Suppressor macrophage treated with lipopolysaccharide for 4 hours (primary cell): ENCODE results near the gene OR2W1.
A peak's percentile ranks its signal among the peaks of the same experiment; 100 is the strongest.

Experiments
- DNase-seq: peaks from one replicate; pipeline ENCODE4 v3.0.0-alpha.2; 2020

OR2W1 gene, protein sequence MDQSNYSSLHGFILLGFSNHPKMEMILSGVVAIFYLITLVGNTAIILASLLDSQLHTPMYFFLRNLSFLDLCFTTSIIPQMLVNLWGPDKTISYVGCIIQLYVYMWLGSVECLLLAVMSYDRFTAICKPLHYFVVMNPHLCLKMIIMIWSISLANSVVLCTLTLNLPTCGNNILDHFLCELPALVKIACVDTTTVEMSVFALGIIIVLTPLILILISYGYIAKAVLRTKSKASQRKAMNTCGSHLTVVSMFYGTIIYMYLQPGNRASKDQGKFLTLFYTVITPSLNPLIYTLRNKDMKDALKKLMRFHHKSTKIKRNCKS

DNA sequence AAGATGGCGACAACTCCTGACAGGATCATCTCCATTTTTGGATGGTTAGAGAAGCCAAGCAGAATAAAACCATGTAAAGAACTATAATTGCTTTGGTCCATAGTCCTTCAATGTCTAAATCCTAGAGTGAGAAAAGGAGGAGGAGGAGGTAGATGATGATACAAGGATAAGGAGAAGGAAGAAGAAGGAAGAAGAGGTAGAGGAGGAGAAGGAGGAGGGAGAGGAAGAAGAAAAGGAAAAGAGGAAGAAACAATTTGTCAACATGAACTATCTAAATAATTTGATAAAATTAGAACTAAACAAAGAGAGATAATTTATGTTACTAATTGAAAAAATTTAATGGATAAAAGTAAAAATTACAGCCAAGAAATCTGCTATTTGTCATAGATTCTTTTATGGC, at the start of gene OR2W1:
TSS of gene OR2W1 (minus strand) at position 101 of the 400 bp plus-strand sequence. CDS start at position 101, 0 bp downstream.
- DNase-seq, result no peak

DNA sequence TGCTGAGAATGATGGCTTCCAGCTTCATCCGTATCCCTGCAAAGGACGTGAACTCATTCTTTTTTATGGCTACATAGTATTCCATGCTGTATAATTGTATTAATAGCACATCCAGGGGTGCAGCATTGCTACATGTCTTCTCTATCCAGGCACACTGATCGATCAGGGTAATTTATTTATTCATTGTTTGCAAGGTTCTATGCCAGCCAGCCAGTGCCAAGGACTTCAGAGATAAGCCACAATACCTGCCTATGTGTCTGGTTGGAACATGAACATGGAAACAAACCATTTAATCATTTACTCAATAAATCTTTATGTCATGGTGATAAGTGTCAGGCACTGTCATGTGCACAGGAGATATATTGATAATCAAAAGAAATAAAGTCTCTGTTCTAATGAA, 48.0 kb upstream of the OR2W1 start:
- no peak for DNase-seq

DNA sequence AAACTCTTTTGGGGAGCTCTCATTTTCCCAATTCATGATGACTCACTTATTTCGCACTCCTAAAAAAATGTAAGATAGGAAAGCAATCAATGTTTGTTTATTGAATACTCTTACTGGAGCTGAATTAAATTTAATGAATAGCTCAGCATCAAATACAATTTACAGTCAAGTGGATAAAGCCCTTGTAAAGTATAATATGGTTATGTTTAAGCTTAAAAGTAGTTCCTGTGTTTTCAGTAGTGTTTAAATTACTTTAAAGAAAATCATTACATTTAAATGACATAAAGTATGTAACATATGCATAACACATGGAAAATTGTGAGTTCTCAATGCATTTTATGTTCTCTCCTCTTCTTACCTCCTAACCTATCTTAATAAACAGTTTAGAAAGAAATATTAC, 42.2 kb upstream of the OR2W1 start, which contains the start of gene OR2B3:
TSS of gene OR2B3 (minus strand) at position 101 of the 400 bp plus-strand sequence. CDS start at position 36, 65 bp downstream.
- DNase-seq, result no peak

DNA sequence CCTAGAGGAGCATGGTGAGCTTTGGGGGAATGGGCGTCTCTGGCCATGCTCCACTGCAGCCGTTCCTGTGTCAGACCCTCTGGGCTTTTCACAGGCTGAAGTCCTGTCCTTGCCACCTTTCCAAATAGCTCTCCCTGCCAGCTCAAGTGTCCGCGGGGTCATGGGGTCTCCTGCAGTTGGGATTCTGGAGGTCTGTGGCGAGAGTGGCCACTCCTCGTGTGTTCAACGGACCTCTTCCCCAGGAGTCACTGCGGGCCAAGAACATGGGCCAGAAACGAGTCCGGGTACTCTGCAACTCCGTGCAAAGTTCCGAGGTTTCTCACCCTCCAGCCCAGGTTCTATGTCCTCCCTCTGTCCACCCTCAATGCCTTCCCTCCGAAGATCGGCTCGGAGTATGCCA, 37.5 kb upstream of the OR2W1 start:
- DNase-seq, result no peak

DNA sequence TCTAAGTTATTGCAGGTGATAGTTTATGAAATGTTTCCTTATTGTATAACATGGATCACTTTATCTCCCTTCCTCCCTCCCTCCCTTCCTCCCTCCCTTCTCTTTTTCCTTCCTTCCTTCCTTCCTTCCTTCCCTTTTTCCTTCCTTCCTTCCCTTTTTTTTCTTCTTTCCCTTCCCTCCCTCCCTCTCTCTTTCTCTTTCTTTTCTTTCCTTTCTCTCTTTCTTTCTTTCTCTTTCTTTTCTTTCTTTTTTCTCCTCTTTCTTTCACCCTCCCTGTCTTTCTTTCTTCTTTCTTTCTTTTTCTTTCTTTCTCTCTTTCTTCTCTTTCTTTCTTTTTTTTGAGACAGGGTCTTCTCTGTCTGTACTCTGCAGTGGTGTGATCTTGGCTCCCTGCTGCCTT, 36.3 kb upstream of the OR2W1 start:
- DNase-seq, result no peak

DNA sequence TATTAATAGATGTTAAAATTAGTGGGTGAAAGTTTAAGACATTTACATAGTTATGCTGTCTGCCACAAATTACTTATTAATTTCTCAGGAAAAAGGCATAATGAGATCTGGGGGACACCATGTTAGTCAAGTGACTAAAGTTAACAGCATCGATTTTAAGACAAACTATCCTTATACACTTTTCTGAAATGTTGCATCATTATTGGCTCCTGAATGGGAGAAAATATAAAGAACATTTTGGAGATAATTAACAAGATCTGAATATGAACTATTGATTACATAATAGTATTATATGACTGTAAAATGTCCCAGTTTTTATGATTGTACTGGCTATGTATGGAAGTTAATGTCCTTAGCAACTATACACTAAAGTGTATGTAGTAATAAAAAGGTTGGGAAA, 34.2 kb upstream of the OR2W1 start:
- no peak for DNase-seq

DNA sequence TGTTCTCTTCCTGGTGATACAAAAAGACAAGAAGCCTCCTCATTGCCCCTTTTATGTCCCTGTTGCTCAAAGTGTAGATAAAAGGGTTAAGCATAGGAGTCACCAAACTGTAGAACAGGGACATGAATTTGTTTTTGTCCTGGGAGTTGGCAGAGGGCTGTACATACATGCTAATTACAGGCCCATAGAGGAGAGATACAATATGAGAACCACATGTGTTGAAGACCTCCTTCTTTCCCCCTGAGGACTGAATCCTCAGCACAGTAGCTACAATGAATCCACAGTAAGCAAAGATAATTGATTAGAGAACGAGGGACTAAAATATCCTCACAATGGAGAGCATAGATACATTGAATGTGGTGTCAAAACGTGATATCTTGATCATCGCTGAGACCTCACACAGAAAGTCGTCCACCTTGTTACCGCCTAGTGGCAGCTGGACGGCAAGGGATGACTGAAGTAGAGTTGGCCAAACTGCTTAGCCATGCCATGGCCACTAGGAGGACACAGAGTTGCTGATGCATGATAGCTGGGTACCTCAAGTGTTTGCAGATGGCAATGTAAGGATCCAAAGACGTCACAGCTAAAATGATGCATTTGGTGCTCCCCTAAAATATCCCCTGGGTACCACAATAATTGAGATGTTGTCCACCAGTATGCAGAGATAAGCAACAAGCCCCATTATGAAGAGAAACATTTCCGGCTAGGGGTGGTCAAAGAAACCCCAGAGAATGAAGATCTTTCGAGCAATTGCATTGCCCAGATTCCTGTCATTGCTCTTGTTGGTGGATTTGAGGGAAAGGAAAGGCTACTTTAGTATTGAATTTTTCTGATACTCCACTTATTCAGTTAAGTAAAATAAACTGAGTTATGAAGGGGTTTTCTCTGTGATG, 27.1 kb upstream of the OR2W1 start:
- DNase-seq, result peak; percentile 19

DNA sequence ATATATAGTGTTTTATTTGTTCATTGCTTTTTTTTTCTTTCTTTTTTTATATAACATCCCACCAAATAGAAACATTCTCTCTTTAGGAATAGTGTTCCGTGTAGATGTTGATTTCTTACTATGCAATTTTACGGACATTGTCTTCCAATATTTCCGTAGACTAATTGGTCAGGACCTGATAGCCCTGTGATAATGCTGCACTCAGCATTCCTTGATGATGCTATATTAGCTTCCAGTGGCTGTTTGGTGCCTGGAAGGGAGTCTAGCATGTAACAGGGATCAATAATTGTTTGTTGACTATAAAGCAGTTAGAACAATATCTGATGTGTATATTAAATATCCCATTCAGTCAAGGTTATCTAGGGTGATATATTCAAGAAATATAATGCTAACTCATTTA, 6.7 kb upstream of the OR2W1 start:
- no peak for DNase-seq

DNA sequence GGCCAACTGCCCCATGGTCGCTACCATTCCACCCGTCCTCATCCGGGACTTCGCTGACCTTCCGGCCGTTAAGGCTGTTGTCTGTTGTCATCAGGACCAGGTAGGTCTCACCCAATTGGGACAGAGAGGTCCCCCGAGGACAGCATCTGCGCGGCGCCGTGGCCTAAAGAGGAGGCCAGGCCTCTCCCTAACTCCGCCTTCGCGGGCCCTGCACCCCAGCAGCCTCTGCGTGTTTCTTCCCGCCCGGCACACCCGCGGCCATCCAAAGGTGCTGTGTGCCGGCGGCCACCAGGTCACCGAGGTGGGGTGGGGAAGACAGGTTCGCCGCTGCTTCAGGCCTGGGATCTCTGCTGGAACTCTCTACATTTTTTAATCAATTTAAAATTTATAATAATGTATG, 9.0 kb downstream of the OR2W1 start:
- no peak for DNase-seq

DNA sequence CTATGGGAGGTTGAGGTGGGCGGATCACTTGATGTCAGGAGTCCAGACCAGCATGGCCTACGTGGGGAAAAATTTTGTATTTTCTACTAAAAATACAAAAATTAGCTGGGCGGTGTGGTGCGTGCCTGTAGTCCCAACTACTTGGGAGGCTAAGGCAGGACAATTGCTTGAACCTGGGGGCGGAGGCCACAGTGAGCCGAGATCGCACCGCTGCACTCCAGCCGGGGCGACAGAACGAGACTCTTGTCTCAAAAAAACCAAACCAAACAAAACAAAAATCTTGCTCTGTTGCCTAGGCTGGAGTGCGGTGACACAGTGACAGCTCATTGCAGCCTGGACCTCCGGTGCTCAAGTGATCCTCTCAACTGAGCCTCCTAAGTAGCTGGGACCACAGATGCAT, 16.2 kb downstream of the OR2W1 start:
- no peak for DNase-seq

DNA sequence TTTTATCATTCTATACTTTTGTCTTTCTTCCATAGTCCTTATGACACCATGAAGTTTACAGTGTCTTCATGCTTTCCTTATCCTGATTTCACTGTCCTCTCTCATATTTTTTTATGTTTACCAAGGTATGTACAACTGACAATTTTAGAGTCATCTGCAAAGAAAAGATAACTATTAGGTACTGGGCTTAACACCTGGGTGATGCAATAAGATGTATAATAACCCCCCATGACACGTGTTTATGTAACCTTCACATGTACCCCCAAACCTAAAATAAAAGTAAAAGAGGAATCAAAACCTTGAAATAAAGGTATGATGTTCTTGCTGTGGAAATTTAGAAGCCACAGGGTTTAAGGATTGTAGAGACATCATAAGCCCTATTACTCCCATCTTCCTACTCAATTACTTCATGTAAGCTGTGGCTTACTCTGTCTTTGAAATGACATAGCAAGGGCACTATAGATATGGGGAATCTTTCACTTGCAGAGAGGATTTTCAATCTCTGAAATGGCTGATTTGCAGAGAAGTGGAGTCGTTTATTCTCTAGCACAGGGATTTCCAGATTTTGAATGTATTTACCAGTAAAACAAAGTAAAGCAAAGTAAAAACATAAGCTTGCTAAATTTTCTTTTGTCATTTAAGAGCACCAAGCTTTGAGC, 18.9 kb downstream of the OR2W1 start:
- no peak for DNase-seq

DNA sequence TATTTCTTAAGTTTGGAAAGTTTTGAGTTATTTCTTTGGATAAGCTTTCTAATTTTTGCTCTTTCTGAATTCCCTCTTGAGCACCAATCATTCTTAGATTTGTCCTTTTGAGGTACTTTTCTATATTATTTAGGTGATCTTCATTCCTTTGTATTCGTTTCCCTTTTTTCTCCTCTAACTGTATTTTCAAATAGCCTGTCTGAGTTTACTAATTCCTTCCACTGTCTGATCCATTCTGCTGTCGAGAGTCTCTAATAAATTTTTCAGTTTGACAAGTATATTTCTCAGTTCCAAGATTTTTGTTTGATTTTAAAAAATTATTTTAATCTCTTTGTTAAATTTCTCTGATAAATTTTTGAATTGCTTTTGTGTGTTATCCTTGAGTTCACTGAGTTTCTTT, 23.5 kb downstream of the OR2W1 start:
- no peak for DNase-seq

DNA sequence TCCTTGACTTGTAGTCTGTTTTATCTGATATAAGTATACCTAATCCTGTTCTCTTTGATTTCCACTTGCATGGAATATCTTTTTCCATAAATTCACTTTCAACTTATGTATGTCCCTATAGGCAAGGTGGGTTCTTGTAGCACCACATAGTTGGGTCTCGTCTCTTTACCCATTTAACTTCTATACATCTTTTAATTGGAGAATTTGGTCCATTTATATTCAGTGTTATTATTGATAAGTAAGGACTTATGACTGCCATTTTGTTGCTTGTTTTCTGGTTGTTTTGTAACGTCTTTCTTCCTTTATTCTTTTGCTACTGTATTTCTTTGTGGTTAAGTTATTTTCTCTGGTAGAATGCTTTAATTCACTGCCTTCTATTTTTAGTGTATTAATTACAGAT, 25.3 kb downstream of the OR2W1 start:
- DNase-seq, result no peak

DNA sequence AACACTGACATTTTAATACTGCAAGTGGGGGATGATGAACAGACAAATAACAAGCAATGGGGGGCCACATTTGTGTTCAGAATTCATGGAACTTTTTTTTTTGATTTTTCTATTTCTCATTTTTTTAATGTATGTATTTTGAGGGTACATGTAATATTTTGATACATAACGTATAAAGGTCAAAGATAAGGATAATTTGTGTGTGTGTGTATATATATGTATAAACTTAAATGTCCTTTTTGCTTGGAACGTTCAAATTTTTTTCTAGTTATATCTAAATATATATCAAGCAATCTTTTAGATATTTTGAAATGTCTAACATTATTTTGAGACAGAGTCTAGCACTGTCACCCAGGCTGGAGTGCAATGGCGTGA, 27.6 kb downstream of the OR2W1 start:
- no peak for DNase-seq

DNA sequence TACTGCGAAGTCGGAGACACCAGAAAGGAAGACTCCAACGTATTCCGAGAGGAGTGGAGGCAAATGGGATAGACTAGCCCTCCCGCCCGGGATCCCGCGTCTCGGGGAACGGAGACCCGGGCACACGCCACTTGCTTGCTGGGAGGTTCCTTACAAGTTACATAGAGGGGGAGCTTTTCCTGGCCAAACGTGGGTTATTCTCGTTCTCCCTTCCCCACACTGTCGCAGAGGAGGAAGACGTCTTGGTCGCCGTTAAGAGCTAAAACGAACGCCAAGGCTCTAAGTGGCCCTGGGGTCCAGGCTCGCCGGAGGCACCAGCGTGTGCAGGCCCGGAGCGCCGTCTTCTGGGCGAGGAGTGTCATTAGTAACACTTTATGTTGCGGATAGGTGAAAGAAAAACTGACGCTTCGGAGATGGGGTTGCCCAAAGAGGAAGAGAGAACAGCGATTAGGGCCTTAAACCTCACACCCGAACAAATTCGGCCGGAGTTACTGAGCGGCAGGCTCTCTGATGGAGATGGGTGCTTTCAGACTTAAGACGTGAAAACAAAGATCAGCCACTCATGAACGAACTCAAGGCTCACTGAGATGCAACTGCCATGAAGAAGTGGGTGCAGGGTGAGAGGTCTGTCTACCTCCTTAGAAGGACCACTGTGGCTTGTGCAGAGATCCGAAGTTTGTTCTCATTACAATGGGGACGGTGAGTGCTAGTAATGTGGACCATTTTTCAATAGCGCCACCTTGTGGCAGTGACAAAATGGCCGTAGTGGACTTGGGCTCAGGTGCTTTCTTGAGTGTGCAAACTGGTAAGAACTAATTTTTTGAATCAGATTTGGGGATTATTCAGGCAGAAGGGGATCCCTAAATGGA, 28.2 kb downstream of the OR2W1 start:
- peak; percentile 82 for DNase-seq

DNA sequence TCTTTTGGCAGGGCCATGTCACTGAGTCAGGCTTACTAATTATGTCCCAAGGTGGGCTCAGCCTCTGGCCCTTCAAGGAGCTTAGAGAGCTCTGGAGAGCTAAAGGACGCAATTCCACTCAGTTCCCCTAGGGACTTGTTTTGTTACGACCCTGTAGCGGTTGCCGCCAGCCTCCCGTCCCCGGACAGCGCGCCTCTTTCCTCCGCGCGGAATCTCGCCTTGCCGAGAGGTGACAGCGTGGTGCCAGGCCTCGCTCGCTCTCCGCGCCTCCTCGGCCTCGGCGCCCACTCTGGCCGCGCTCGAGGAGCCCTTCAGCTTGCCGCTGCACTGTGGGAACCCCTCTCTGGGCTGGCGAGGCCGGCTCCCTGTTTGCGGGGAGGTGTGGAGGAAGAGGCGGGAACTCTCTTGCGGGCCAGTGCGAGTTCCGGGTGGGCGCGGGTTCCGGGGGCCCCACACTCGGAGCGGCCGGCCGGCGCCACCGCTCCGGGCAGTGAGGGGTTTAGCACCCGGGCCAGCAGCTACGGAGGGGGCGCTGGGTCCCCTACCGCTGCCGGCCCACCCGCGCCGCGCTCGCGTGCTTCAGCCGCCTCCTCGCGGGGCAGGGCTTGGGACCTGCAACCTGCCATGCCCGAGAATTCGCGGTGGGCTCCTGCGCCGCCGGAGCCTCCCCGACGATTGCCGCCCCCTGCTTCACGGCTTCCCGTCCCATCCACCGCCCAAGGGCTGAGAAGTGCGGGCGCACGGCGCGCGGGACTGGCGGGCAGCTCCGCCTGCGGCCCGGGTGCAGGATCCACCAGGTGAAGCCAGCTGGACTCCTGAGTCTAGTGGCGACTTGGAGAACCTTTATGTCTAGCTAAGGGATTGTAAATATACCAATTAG, 30.0 kb downstream of the OR2W1 start:
- DNase-seq, result no peak

DNA sequence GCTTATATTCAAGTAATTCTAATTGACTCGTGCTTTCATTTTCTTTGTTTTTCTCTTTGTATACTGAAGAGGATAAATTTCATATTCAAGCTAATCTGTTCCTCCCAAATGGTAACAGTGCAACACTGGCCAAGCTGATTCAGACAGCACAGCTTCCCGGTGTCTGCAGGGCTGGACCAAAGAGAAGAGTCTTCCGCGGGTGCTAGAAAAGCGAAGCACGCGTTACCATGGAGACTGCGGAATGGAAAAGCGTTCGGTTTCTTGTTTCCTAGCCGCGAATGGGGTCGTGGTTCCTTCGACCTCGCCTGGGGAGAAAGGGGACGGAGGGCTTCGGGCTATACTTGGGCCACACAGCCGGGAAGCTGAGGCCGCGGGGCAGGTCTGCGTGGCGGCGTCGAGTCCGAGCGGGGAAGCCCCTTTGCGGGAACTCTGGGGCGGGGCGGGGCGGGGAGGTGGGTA, 33.7 kb downstream of the OR2W1 start:
- peak; percentile 42 for DNase-seq

DNA sequence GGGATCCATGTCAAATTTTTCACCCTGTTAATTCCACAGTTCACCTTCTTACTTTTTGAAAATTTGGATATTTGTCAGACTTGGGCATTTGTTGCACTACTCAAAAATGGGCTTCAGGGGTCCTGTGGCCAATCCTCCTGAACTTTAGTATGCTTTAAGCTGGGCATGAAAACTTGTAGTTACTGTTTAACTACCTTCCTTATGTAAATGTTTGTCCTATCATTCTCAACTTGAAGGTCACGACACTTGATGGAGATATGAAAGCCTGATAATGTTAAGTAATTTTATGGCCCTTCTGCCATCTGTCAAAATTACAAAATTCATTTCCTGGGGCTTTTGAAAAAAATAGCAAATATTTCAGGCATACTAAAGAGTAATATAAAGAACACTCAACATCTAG, 35.6 kb downstream of the OR2W1 start:
- no peak for DNase-seq

DNA sequence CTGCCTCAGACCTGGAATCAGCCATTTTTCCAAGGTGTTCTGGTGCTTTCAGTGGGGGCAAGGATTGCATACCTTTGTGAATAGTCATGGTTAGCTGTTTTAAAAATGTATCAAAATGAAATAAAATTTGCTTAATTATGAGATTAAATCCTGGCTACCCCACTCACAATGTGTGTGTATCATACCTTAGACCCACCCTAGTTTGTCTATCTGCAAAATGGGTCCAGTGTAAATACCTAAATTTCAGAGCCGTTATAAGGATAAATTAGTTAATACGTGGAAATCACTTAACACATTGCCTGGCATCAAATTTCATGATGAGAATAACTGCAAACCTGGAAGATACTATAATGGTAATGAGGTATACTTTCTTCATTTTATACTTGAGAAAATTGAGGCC, 36.9 kb downstream of the OR2W1 start:
- DNase-seq, result no peak

DNA sequence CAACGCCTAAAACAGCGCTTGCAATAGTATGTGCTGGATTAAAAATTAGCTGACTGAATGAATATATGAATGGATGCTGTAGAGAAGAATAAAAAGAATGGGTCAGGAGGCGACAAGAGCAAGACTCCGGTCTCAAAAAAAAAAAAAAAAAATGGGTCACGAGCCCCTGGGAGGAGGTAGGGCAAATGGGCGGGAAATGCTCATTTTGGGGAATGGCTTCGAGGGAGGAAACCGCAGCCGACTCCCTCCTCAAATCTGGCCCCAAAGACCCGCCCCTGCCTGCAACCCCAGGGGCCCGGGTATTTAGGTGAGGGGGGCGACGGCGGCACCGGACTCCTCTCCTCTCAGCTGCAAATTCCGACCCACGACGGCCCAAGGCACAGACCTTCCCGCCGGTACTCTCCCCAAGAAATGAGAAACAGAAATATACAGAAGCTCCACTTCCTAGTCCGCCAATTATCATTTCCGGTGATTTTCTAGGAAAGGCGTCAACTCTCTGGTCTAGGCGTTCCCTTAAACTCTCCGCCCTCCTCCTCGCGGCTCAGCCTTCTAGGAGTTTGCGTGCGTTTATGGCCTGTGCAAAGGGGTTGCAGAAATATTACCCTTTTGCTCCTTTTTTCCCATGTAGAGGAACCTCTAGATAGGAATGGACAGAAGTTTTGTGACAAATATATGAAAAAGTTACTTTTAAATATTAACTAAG, 39.6 kb downstream of the OR2W1 start, which contains the start of gene ZNF311:
TSS of gene ZNF311 (minus strand) at position 133 of the 703 bp plus-strand sequence. CDS start 1,361 bp downstream, outside the sequence.
- DNase-seq, result peak; percentile 79
